Fibroblast of lung (primary cell): ENCODE measurements around the gene PDE2A. TPM values are rescaled to one million over a fixed set of nuclear protein-coding genes. Genes with fewer than 3 reads are reported as not detected.

Experiments
- DNase-seq, 2 donors: peaks; one replicate each; pipeline versions ENCODE4 v3.0.0 to v3.0.0-alpha.2; 2010; ENCODE audit warnings: low read depth in 2 of 2
- H2AFZ ChIP-seq: 2 replicates; pipeline ENCODE4 v1.5.1; 2012; ENCODE audit warnings: low read length, control low read depth, inconsistent platforms
- H3K27ac ChIP-seq: 2 replicates; pipeline ENCODE4 v1.5.1; 2011; ENCODE audit warnings: low read length, control low read depth; ENCODE audit not compliant: insufficient read depth
- H3K27me3 ChIP-seq: 2 replicates; pipeline ENCODE4 v1.5.1; 2011; ENCODE audit warnings: mild to moderate bottlenecking, low read length; ENCODE audit not compliant: control insufficient read depth, insufficient read depth
- H3K36me3 ChIP-seq: 2 replicates; pipeline ENCODE4 v1.5.1; 2011; ENCODE audit warnings: low read length; ENCODE audit not compliant: control insufficient read depth, insufficient read depth
- H3K4me1 ChIP-seq: 2 replicates; pipeline ENCODE4 v1.5.1; 2011; ENCODE audit warnings: low read length; ENCODE audit not compliant: control insufficient read depth, insufficient read depth; ENCODE audit errors: extremely low read depth
- H3K4me2 ChIP-seq: 2 replicates; pipeline ENCODE4 v1.5.1; 2011; ENCODE audit warnings: low read length, control low read depth; ENCODE audit not compliant: insufficient read depth; ENCODE audit errors: extremely low read depth
- H3K4me3 ChIP-seq, 4 experiments: fragments of 200-600 bp in 1 of 4; sonication (generic) in 1 of 4; replicated peaks in 1 of 4; 2 replicates each; pipeline ENCODE4 v1.5.1; 2011 to 2016; ENCODE audit warnings: low read length in 4 of 4, low read depth in 3 of 4, mild to moderate bottlenecking in 3 of 4, control low read depth in 2 of 4, inconsistent platforms in 1 of 4, mixed read lengths in 1 of 4; ENCODE audit not compliant: insufficient read depth in 1 of 4; ENCODE audit errors: control extremely low read depth in 1 of 4
- H3K79me2 ChIP-seq: 2 replicates; pipeline ENCODE4 v1.5.1; 2012; ENCODE audit warnings: mild to moderate bottlenecking, low read length, inconsistent platforms; ENCODE audit not compliant: control insufficient read depth, insufficient read depth
- H3K9ac ChIP-seq: 2 replicates; pipeline ENCODE4 v1.5.1; 2011; ENCODE audit warnings: mild to moderate bottlenecking, low read length, control low read depth; ENCODE audit not compliant: insufficient read depth
- H3K9me3 ChIP-seq: 2 replicates; pipeline ENCODE4 v1.5.1; 2012; ENCODE audit warnings: low read depth, low read length; ENCODE audit not compliant: control insufficient read depth, insufficient read depth
- H4K20me1 ChIP-seq: 2 replicates; pipeline ENCODE4 v1.5.1; 2011; ENCODE audit warnings: low read length; ENCODE audit not compliant: control insufficient read depth, insufficient read depth; ENCODE audit errors: extremely low read depth
- EZH2 ChIP-seq: IDR thresholded peaks from 2 replicates; pipeline ENCODE4 v1.5.1; 2012; ENCODE audit warnings: low read length, control low read depth, mild to moderate bottlenecking; ENCODE audit errors: missing control alignments
- polyA plus RNA-seq, 2 donors: library from polyadenylated mRNA; depleted of rRNA in 1 of 2; stranded (reverse) in 1 of 2; unstranded in 1 of 2; fragments of >200 nt; gene quantifications; 2 replicates each; pipeline ENCODE4 v1.2.1, GENCODE V29; 2011 to 2012; ENCODE audit warnings: missing spikeins in 1 of 2
- total RNA-seq: library from RNA; depleted of rRNA; stranded (reverse); fragments of >200 nt; gene quantifications from 2 replicates; pipeline ENCODE4 v1.2.1, GENCODE V29; 2014
- TF ChIP-seq, protein P1 (sequence below), 2 donors: IDR thresholded peaks in 1 of 2; conservative IDR thresholded peaks in 1 of 2; 1 replicate in 1 of 2; 2 replicates in 1 of 2; pipeline ENCODE4 v1.5.1; 2011 to 2012; ENCODE audit warnings: low read length in 2 of 2, control low read depth in 1 of 2, inconsistent platforms in 1 of 2, low read depth in 1 of 2, mild to moderate bottlenecking in 1 of 2

PDE2A gene
- total and polyA plus RNA-seq, 2 donors (not counting 1 experiment from before 2014, with no cell fraction given) = 0.50 to 2.6 TPM

DNA sequence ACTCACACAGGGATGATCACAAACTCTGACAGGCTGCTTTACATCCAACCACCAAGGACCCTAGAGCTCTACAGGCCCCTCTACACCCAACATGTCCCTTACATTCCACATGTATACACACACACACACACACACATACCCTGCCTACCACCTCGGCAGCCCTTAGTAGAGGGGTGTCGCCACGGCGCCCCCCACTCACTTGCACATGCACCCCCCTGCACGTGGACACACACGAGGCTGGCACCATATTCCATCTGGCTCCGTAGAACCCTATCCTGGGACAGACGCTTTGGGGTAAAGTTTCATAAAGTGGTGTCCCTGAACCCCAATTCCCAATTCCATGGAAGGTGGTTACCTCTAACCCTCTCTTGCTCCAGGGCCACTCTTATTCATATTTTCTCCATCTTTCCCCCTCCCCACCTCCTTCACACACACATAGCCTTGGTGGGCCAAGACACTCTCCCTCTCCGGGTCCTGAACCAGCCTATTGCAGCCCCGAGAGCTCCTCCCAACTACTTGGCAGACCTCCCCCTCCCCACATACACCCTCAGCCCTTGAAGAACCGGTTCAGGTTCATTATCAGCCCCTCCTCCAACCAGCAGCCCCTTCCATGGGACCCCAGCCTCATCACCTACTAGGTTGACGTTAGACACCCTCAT lies 809 bp downstream of the PDE2A start:
- Histone ChIP-seq H2AFZ (no peak overlapping the region), H3K36me3 (no peaks in the 10 kb centered on the region), H4K20me1 (no peaks in the 10 kb centered on the region), H3K4me1 (no peaks in the 10 kb centered on the region), H3K79me2 (no peaks in the 10 kb centered on the region), H3K9me3 (no peaks in the 10 kb centered on the region), H3K9ac (no peak overlapping the region), H3K27me3 (peaks cover 61% of the 10 kb centered on the region), H3K4me2 (no peak overlapping the region), H3K27ac (no peak overlapping the region), H3K4me3 (no peak overlapping the region)
- TF ChIP-seq EZH2 = no peak
- TF ChIP-seq, protein P1, sequence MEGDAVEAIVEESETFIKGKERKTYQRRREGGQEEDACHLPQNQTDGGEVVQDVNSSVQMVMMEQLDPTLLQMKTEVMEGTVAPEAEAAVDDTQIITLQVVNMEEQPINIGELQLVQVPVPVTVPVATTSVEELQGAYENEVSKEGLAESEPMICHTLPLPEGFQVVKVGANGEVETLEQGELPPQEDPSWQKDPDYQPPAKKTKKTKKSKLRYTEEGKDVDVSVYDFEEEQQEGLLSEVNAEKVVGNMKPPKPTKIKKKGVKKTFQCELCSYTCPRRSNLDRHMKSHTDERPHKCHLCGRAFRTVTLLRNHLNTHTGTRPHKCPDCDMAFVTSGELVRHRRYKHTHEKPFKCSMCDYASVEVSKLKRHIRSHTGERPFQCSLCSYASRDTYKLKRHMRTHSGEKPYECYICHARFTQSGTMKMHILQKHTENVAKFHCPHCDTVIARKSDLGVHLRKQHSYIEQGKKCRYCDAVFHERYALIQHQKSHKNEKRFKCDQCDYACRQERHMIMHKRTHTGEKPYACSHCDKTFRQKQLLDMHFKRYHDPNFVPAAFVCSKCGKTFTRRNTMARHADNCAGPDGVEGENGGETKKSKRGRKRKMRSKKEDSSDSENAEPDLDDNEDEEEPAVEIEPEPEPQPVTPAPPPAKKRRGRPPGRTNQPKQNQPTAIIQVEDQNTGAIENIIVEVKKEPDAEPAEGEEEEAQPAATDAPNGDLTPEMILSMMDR (conservative IDR thresholded peaks at IDR 0.05 in 1 of 2, IDR thresholded peaks at IDR 0.05 in 1 of 2; ENCODE audit: low read depth in 1 of 2, low read length in 2 of 2) = no peak
- DNase-seq = no peak

DNA sequence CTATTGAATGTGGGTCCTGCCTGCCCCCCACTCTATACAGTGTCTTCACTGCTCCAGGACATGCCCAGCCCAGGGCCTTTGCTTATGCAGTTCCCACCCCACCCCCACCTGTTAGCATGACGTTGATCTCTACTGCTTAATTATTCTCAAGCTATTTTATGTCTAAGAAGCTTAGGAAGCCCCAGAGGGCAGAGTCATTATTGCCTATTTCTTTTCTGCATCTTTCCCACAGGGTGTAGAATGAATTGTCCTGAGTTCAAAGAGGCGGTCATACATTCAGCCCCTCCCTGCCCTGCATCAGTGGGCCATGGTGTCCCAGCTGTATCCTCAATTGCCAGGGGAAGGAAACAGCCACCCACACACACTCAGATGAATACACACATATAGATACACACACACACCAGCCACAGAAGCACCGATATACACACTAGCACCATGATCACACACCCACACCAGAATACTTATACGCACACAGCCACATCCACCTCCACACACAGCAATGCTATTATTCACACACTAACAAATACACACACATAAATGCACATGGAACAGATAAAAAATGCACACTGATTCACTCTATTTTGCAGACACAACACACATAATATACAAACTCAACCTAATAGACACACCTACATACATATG lies 1.5 kb downstream of the PDE2A start:
- Histone ChIP-seq H3K4me2 (no peak overlapping the region), H3K27ac (no peak overlapping the region), H4K20me1 (no peaks in the 10 kb centered on the region), H3K4me3 (no peak overlapping the region), H3K4me1 (no peaks in the 10 kb centered on the region), H3K9me3 (no peaks in the 10 kb centered on the region), H2AFZ (no peak overlapping the region), H3K27me3 (peaks cover 60% of the 10 kb centered on the region), H3K9ac (no peak overlapping the region), H3K79me2 (no peaks in the 10 kb centered on the region), H3K36me3 (no peaks in the 10 kb centered on the region)
- no peak for TF ChIP-seq EZH2
- TF ChIP-seq, protein P1 (conservative IDR thresholded peaks at IDR 0.05 in 1 of 2, IDR thresholded peaks at IDR 0.05 in 1 of 2; ENCODE audit: low read depth in 1 of 2, low read length in 2 of 2) = no peak
- DNase-seq = no peak

DNA sequence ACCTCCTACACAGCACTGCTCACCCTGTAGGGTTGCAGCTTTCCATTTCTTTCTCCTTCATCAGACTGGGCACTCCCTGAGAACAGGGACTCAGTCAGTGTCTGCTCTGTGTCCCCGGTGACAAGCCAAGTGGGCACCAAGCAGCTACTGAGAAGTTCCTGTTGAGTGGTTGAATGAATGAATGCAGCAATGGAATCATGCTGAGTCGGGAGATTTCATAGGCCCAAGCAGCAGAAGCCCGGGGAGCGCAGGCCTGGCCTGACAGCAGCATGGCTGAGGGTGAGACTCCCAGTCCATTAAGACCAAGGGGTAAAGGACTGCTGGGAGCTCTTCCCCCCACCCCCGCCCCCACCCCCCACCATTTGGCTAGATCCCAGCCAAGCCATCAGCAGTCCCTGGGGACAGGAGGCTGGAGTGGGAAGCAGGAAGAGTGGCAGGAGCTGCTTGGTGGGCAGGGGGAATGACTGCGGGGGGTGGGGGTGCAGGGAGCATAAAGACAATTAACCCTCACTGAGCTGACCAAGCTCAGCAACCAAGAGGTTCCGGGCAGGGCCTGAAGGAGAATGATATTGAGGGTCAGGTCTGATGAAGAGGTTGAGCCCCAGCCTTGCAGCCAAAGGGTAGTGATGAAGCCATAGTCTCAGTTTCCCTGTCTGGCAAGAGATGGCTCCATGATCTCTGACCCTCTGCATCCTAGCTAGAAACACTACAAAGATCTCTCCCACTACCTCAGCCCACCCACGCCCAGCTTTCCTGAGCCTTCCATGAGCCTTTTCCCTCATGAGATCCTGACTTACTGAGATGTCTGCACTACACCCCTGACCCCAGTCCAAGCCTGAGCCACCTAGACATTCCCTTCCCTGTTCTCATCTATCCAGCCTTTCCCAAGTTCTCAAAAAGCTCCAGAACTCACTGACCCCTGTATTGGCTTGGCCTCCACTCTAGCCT lies 2.8 kb downstream of the PDE2A start:
- Histone ChIP-seq H3K9ac (no peak overlapping the region), H3K4me3 (no peak overlapping the region), H3K36me3 (no peaks in the 10 kb centered on the region), H4K20me1 (no peaks in the 10 kb centered on the region), H3K4me1 (no peaks in the 10 kb centered on the region), H3K79me2 (no peaks in the 10 kb centered on the region), H3K27ac (no peak overlapping the region), H3K4me2 (no peak overlapping the region), H3K9me3 (no peaks in the 10 kb centered on the region), H3K27me3 (peaks cover 49% of the 10 kb centered on the region), H2AFZ (no peak overlapping the region)
- TF ChIP-seq, protein P1 (conservative IDR thresholded peaks at IDR 0.05 in 1 of 2, IDR thresholded peaks at IDR 0.05 in 1 of 2; ENCODE audit: low read depth in 1 of 2, low read length in 2 of 2) = no peak
- TF ChIP-seq EZH2 = no peak
- DNase-seq = no peak
